HCT116 (cell line): ENCODE results near the gene RBPJ. TPM values are rescaled to one million over a fixed set of nuclear protein-coding genes. Genes with fewer than 3 reads are reported as not detected.

Experiments used
- ATAC-seq: fragments of 200-7000 bp; cut with Tn5 transposase; 2 replicates; pipeline ENCODE4 v1.9.1; 2020; ENCODE audit warnings: mild to moderate bottlenecking, moderate library complexity
- BruUV-seq: library from RNA; stranded (reverse); fragments of 400-500 nt; replicated peaks from 2 replicates; lab custom pipeline; 2021; lab: Mats Ljungman, UMichigan
- CTCF ChIA-PET: fragments of 300-600 bp; sonication (Branson Sonifier 250); formaldehyde crosslinking; loops from one replicate; lab custom pipeline; 2021; ENCODE audit warnings: antibody characterized with exemption; lab: Charles Lee
- POLR2A ChIA-PET: fragments of 300-600, 350-600 bp; sonication (Branson Sonifier 250); formaldehyde crosslinking; loops from one replicate; lab custom pipeline; 2021; ENCODE audit warnings: antibody characterized with exemption; lab: Charles Lee
- RAD21 ChIA-PET, 2 experiments: fragments of 300-600 bp; sonication (Branson Sonifier 250); formaldehyde crosslinking; loops; one replicate each; lab custom pipeline; 2023; ENCODE audit warnings: low total read pairs in 2 of 2; ENCODE audit not compliant: uncharacterized antibody in 2 of 2, unreplicated experiment in 2 of 2, low non-redundant PET in 1 of 2; lab: Charles Lee
- DNase-seq: peaks from one replicate; pipeline ENCODE4 v3.0.0-alpha.2; 2010; ENCODE audit warnings: low read depth, low spot score
- H2AFZ ChIP-seq: fragments of 200-600 bp; shearing (Covaris generic), sonication (generic); 2 replicates; pipeline ENCODE4 v1.6.1; 2017; ENCODE audit warnings: low read depth, mixed run types, mixed read lengths, antibody characterized with exemption, low read length; ENCODE audit not compliant: poor library complexity, severe bottlenecking
- H3K27ac ChIP-seq: 2 replicates; pipeline ENCODE4 v1.5.1; 2012; ENCODE audit warnings: low read depth, low read length
- H3K27me3 ChIP-seq: fragments of 200-600 bp; sonication (generic); 2 replicates; pipeline ENCODE4 v1.6.1; 2016; ENCODE audit warnings: mixed run types, low read length, mixed read lengths; ENCODE audit not compliant: insufficient read depth
- H3K36me3 ChIP-seq, 2 experiments: fragments of 200-500 bp in 1 of 2; fragments of 200-600 bp in 1 of 2; sonication (Bioruptor generic) in 1 of 2; sonication (generic) in 1 of 2; 2 replicates each; pipeline versions ENCODE4 v1.5.1 to v1.6.1; 2014 to 2016; ENCODE audit warnings: low read length in 2 of 2, inconsistent platforms in 1 of 2, mixed read lengths in 1 of 2, mixed run types in 1 of 2; ENCODE audit not compliant: insufficient read depth in 2 of 2, control insufficient read depth in 1 of 2
- H3K4me1 ChIP-seq, 2 experiments: fragments of 200-600 bp in 1 of 2; sonication (generic) in 1 of 2; 2 replicates each; pipeline versions ENCODE4 v1.5.1 to v1.6.1; 2012 to 2017; ENCODE audit warnings: low read length in 2 of 2, inconsistent platforms in 1 of 2, mild to moderate bottlenecking in 1 of 2, mixed read lengths in 1 of 2, mixed run types in 1 of 2, moderate library complexity in 1 of 2; ENCODE audit not compliant: insufficient read depth in 2 of 2, control insufficient read depth in 1 of 2
- H3K4me2 ChIP-seq: fragments of 200-600 bp; sonication (generic); 2 replicates; pipeline ENCODE4 v1.6.1; 2017; ENCODE audit warnings: mixed run types, low read length, mixed read lengths
- H3K4me3 ChIP-seq, 2 experiments: fragments of 200-600 bp in 1 of 2; sonication (generic) in 1 of 2; replicated peaks in 1 of 2; 2 replicates each; pipeline ENCODE4 v1.5.1; 2011 to 2016; ENCODE audit warnings: low read length in 2 of 2, control low read depth in 1 of 2, low read depth in 1 of 2, mild to moderate bottlenecking in 1 of 2, mixed read lengths in 1 of 2, mixed run types in 1 of 2
- H3K79me2 ChIP-seq: fragments of 200-600 bp; sonication (generic); 2 replicates; pipeline ENCODE4 v1.6.1; 2017; ENCODE audit warnings: mild to moderate bottlenecking, mixed run types, low read length, moderate library complexity, mixed read lengths; ENCODE audit not compliant: insufficient read depth
- H3K9ac ChIP-seq: fragments of 200-600 bp; sonication (generic); 2 replicates; pipeline ENCODE4 v1.6.1; 2016; ENCODE audit warnings: low read length, mixed read lengths
- H3K9me2 ChIP-seq: fragments of 200-600 bp; sonication (generic), shearing (Covaris generic); 2 replicates; pipeline ENCODE4 v1.6.1; 2017; ENCODE audit warnings: mixed run types, mild to moderate bottlenecking, moderate library complexity; ENCODE audit not compliant: insufficient read depth
- H3K9me3 ChIP-seq, 2 experiments: fragments of 200-500 bp in 1 of 2; fragments of 200-600 bp in 1 of 2; sonication (Bioruptor generic) in 1 of 2; sonication (generic) in 1 of 2; 2 replicates each; pipeline ENCODE4 v1.6.1; 2014 to 2017; ENCODE audit warnings: low read length in 2 of 2, mixed read lengths in 2 of 2, inconsistent platforms in 1 of 2, low read depth in 1 of 2, mild to moderate bottlenecking in 1 of 2, mixed run types in 1 of 2, moderate library complexity in 1 of 2; ENCODE audit not compliant: control insufficient read depth in 1 of 2, insufficient read depth in 1 of 2
- H4K20me1 ChIP-seq: fragments of 200-600 bp; sonication (generic), shearing (Covaris generic); 2 replicates; pipeline ENCODE4 v1.6.1; 2017; ENCODE audit warnings: mixed run types, mild to moderate bottlenecking, moderate library complexity; ENCODE audit not compliant: insufficient read depth
- CBX3 ChIP-seq: IDR thresholded peaks from 2 replicates; pipeline ENCODE4 v1.6.1; 2012; ENCODE audit warnings: low read depth
- EGR1 ChIP-seq: IDR thresholded peaks from 2 replicates; pipeline ENCODE4 v1.6.1; 2012; ENCODE audit warnings: low read depth
- FOSL1 ChIP-seq: IDR thresholded peaks from 2 replicates; pipeline ENCODE4 v1.6.1; 2012; ENCODE audit warnings: low read depth
- POLR2A ChIP-seq: IDR thresholded peaks from 2 replicates; pipeline ENCODE4 v1.7.0; 2011; ENCODE audit warnings: borderline replicate concordance; ENCODE audit not compliant: insufficient read depth, insufficient read length; ENCODE audit errors: extremely low read depth
- POLR2AphosphoS5 ChIP-seq: IDR thresholded peaks from 2 replicates; pipeline ENCODE4 v1.6.1; 2011; ENCODE audit warnings: mild to moderate bottlenecking, low read depth, low read length, moderate library complexity
- RAD21 ChIP-seq: IDR thresholded peaks from 2 replicates; pipeline ENCODE4 v1.6.1; 2012; ENCODE audit warnings: low read depth, mild to moderate bottlenecking
- SP1 ChIP-seq: IDR thresholded peaks from 2 replicates; pipeline ENCODE4 v1.6.1; 2012; ENCODE audit warnings: low read depth
- SRF ChIP-seq: IDR thresholded peaks from 2 replicates; pipeline ENCODE4 v1.6.1; 2012; ENCODE audit warnings: low read depth
- TCF7L2 ChIP-seq: IDR thresholded peaks from 2 replicates; pipeline ENCODE4 v1.7.0; 2011; ENCODE audit warnings: borderline replicate concordance, inconsistent platforms; ENCODE audit not compliant: insufficient read depth, insufficient read length; ENCODE audit errors: extremely low read depth
- YY1 ChIP-seq: IDR thresholded peaks from 2 replicates; pipeline ENCODE4 v1.6.1; 2011; ENCODE audit warnings: low read length, low read depth, moderate library complexity, mild to moderate bottlenecking; ENCODE audit not compliant: insufficient replicate concordance; ENCODE audit errors: extremely low read depth
- ZFX ChIP-seq: fragments of 450-650 bp; IDR thresholded peaks from 2 replicates; pipeline ENCODE4 v1.6.1; 2017
- ZNF274 ChIP-seq: fragments of 200-500 bp; sonication (Bioruptor generic); IDR thresholded peaks from 2 replicates; pipeline ENCODE4 v1.6.1; 2014; ENCODE audit warnings: mild to moderate bottlenecking, low read depth, low read length, inconsistent platforms
- intact Hi-C: fragments of 100-400 bp; cut with micrococcal nuclease; formaldehyde crosslinking; loops from 2 replicates; pipeline ENCODE4 v1.10.0; 2022
- total RNA-seq: library from RNA; stranded (reverse); gene quantifications from one replicate; pipeline ENCODE4 v1.2.1, GENCODE V29; 2021; ENCODE audit not compliant: unreplicated experiment
- TF ChIP-seq, protein P1 (sequence below): IDR thresholded peaks from 2 replicates; pipeline ENCODE4 v1.6.1; 2012
- TF ChIP-seq, protein P2 (sequence below): IDR thresholded peaks from 2 replicates; pipeline ENCODE4 v1.6.1; 2012

RBPJ gene
- total RNA-seq, 1 experiment from 2014 or later: 72.7 TPM

DNA sequence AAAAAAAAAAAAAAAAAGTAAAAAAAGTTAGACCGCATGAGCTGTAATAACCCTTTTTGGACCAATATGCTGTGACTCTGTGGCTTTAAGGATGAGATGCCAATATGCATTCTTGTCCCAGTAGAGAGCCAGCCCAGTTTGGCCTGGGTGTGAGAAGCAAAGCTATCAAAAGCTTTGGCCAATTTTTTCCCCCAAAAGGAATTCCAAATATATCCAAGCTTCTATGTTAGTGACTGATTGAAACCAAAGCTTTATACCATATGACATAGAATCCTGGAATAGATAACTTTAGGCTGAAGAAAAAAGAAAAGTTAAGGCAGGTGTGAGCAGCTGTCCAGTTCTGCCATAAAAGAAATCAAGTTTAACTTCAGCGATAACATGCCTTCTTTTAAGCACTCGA lies 30.5 kb upstream of the RBPJ start:
- POLR2A ChIA-PET: no interaction called here
- BruUV-seq: no TSS peak
- ATAC-seq: no peak

DNA sequence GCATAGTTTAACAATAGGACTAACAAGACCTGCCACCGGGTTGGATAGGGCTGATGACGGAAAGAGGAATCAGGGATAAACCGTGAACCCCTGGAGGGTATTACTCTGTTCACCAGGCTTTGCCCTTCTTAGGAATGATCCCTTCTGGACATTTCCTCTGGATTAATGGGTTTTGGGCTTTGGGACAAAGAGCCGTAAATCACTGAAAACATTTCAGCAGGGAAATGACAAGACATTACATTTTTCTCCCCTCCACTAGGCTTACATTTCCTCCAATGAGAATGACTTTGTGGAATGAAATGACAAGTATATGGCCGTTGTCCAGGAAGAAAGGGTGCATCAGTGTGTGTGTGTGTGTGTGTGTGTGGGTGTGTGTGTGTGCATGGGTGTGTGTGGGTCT lies 25.9 kb upstream of the RBPJ start:
- CTCF ChIA-PET: no interaction called here
- DNase-seq (no peak), ATAC-seq (no peak)
- Histone ChIP-seq H3K4me1 (no peaks in the 10 kb centered on the region), H3K27ac (no peak overlapping the region), H3K4me3 (no peak overlapping the region), H3K36me3 (no peaks in the 10 kb centered on the region), H3K9me3 (no peaks in the 10 kb centered on the region), H3K27me3 (no peaks in the 10 kb centered on the region), H2AFZ (no peak overlapping the region), H3K9me2 (no peaks in the 10 kb centered on the region), H4K20me1 (no peaks in the 10 kb centered on the region), H3K79me2 (no peaks in the 10 kb centered on the region), H3K9ac (no peak overlapping the region), H3K4me2 (no peak overlapping the region)
- intact Hi-C loops: no loop called here
- BruUV-seq: no TSS peak
- POLR2A ChIA-PET: no interaction called here
- RAD21 ChIA-PET: no interaction called here
- TF ChIP-seq EGR1: no peak
- TF ChIP-seq POLR2AphosphoS5: no peak
- no peak for TF ChIP-seq YY1
- TF ChIP-seq TCF7L2: no peak
- TF ChIP-seq RAD21: no peak
- no peak for TF ChIP-seq SP1
- TF ChIP-seq FOSL1: no peak
- no peak for TF ChIP-seq CBX3
- no peak for TF ChIP-seq ZNF274

More for the DNA sequence above, 30.5 kb upstream of the RBPJ start:
- CTCF ChIA-PET: no interaction called here
- no peak overlapping the region for H2AFZ ChIP-seq
- no peaks in the 10 kb centered on the region for H3K27me3 ChIP-seq
- H3K27ac ChIP-seq: no peak overlapping the region
- no peaks in the 10 kb centered on the region for H3K9me3 ChIP-seq
- no peaks in the 10 kb centered on the region for H3K79me2 ChIP-seq
- no peaks in the 10 kb centered on the region for H3K36me3 ChIP-seq
- H3K4me2 ChIP-seq: no peak overlapping the region
- no peak for TF ChIP-seq ZFX
- no peak for TF ChIP-seq POLR2A
- TF ChIP-seq, protein P1, sequence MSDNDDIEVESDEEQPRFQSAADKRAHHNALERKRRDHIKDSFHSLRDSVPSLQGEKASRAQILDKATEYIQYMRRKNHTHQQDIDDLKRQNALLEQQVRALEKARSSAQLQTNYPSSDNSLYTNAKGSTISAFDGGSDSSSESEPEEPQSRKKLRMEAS: no peak
- no peak for TF ChIP-seq SRF
- TF ChIP-seq, protein P2, sequence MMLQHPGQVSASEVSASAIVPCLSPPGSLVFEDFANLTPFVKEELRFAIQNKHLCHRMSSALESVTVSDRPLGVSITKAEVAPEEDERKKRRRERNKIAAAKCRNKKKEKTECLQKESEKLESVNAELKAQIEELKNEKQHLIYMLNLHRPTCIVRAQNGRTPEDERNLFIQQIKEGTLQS: no peak
- no peaks in the 10 kb centered on the region for H3K9me2 ChIP-seq
- H3K4me1 ChIP-seq: peaks cover 0 to 5% of the 10 kb centered on the region in 2 experiments; a peak in 1 of 4 replicates
- no peaks in the 10 kb centered on the region for H4K20me1 ChIP-seq
- intact Hi-C loops: no loop called here
- no peak overlapping the region for H3K9ac ChIP-seq
- DNase-seq: no peak
- RAD21 ChIA-PET: no interaction called here
- no peak overlapping the region for H3K4me3 ChIP-seq
